GM19043 (cell line): ENCODE results near the gene GBGT1.
"Not testable (repeated sequence)": the region's sequence is repeated elsewhere in the genome, so short reads cannot be mapped to it uniquely, and the experiment has no call there.

Source experiments
- ATAC-seq: cut with Tn5 transposase; IDR thresholded peaks from one replicate; pipeline ENCODE4 v1.9.1; 2021; ENCODE audit warnings: low read depth; ENCODE audit not compliant: unreplicated experiment

GBGT1 gene

DNA sequence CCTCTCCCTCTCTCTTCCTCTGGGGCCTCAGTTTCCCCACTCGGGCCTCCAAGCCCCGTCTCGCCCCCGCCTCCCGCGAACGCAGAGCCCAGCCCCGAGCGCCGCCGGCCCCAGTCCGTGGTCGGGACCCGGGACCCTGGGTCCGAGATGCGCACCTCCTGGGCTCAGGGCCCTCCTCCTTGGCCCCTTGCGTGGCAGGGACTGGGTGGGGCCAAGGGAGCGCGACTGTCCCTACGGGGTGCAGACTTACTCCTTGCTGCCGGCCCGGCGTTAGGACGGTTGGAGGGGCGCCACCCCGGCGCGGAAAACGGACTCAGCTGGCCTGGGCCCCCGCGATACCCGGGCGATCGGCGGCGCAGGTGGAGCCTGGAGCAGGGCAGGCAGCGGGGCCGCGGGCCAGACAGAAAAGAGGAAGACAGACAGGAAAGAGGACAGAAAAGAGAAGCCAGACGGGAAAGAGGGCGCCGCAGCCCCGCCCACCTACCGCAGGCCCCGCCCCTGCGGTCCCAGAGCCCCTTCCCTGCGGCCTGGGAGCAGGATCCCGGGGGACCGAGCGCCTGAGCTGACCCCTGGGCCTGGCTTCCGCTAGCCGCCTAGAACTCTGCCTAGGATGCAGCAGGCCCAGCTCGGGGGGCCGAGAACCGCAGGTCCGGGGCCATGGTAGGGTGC lies at the start of gene GBGT1:
TSS of gene GBGT1 (minus strand) at position 411 of the 669 bp plus-strand sequence. CDS start 1,502 bp downstream, outside the sequence.
- no peak for ATAC-seq

DNA sequence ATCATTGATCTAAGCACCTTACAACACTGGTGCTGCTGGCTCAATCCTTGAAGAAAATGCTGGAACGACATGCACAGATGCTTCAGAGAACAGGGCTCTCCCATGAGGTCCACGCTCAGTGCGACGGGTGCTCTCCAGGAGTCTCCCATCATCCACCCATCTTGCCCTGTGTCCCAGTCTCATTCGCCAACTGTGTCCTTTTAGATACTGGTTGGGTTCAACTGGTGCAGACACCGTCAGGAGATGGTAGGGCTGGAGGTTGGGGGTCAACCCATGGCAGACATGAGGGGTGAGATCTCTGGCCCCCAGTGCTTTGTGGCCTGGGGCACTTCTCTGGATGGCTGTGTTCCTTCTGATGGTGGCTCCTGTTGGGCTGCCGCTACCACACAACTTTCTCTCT lies 46.9 kb upstream of the GBGT1 start:
- ATAC-seq, result no peak

DNA sequence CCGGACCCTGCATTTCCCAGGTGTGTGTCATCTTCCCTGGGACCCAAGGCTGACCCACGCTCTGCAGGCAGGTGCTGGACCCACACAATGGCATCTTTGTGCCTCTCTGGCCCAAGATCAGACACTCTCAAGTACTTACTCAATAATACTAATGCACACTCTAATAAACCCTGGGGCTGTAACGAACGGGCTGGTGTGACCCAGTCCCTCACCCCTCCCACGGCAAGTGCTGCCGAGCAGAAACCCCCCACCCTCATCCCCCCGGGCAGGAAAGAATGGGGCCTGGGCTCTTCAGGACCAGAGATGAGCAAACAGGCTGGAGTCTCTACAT lies 46.5 kb upstream of the GBGT1 start:
- ATAC-seq, result no peak

- ATAC-seq, result not testable (repeated sequence)
Measured at GRCh38 chr9:133209327-133210201, 45.9 kb upstream of the GBGT1 start.

DNA sequence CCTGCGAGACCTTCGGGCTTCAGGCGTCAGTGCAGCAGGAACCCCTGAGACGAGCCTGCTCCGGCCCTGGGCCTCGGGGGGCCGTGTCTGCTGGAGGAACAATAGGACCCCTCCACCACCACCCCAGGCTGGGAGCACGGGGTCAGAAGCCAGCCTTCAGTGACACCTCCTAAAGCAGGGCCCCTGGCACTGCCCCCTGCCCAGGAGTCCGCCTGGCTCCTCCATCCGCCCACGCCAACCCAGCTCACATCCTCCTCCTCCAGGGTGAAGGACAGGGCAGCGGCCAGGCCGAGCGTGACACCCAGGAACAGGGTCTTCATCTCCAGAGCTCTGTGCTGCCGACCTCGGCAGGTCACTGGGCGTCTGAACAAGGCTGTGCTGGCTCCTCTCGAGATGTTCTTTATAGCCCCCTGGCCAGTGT lies 45.2 kb upstream of the GBGT1 start, which contains the start of gene OBP2B:
TSS of gene OBP2B (minus strand) at position 371 of the 421 bp plus-strand sequence. CDS start at position 320, 51 bp downstream.
- ATAC-seq, result not testable (repeated sequence)

DNA sequence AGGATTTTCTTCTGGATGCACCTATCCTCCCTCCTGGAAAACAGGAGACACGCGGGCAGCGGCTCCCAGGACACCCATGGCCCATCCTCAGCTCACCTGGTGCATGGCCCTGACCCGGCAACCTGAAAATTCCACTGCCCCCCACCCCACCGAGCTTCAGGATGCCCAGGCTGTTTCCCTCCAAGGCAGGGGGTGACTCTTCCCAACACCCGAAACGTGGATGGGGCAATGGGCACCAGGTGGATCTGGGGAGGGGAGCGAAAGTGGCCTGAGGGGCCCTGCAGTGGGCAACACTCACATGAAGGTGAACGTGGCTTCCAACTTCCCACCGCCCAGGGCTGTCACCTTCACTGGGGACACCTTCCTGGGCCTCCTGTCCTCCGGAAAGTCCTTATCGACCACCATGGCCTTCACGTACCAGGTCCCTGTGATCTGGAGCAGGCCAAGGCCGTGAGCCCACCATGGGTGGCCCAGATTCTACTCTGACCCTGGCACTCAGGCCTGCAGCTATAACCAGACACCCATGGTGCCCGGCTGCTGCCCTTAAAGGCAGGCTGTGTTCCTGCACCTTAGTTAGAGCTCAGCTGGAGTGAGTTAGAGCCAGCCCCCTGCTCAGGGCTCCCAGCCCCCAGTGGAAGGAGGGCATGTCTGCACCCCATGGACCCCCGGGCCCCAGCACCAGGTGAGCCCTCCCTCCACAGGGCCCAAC lies 44.6 kb upstream of the GBGT1 start:
- not testable (repeated sequence) for ATAC-seq

DNA sequence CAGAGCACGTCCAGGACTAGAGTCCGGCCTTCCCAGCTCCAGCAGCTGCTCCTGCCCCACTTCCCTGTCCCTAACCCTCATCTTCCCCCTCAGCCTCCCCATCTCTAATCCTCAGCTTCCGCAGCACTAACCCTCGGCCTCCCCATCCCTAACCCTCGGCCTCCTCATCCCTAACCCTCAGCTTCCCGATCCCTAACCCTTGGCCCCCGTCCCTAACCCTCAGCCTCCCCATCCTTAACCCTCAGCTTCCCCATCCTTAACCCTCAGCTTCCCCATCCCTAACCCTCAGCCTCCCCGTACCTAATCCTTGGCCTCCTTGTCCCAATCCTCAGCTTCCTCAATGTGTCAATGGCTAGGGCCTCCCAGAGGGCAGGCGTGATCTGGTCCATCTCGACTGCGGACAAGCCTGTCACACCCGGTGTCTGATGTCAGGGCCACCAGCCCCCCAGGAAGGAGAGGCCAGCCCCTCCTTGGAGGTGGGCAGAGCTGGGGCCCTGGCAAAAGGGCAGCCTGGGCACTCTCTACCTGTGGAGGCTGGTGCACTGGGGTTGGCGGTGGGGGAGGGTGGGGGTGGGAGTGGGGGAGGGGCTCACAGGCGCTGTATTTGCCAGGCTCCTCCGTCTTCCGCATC lies 43.9 kb upstream of the GBGT1 start:
- ATAC-seq, result no peak

GRCh38 chr9:133207021-133207531 lies 43.4 kb upstream of the GBGT1 start:
- ATAC-seq, result no peak

DNA sequence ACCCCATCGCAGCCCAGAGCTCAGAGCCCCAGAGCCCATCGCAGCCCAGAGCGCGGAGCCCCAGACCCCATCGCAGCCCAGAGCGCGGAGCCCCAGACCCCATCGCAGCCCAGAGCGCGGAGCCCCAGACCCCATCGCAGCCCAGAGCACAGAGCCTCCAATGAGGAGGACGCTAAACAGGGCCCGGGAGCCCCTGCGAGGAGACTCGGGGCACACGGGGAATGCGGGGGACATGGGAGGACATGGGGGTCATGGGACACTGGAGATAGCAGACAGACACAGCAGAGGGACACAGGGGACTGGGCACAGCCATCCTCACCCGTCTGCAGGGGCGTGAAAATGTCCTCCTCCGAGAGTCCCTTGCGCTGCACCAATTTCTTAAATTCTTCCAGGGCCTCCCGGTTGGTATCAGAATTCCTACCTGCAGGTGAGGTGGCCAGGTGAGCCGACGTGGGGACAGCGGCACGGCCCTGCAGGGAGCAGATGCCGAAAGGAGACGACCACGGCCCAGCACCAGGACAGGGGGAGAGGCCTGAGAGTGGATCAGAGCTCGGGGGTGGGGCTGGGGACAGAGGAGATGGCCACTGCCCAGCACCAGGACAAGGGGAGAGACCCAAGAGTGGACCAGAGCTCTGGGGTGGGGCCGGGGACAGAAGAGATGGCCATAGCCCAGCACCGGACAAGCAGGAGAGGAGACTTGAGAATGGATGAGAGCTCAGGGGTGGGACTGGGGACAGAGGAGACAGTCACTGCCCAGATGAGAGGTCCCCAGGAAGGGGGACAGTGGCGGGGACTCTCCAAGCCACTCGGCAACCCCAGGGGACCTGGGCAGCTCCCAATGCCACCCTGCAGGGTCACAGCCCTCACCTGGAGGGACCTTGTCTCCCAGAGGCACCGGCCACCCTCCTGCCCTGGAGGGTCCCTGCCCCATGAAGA lies 42.5 kb upstream of the GBGT1 start:
- no peak for ATAC-seq

DNA sequence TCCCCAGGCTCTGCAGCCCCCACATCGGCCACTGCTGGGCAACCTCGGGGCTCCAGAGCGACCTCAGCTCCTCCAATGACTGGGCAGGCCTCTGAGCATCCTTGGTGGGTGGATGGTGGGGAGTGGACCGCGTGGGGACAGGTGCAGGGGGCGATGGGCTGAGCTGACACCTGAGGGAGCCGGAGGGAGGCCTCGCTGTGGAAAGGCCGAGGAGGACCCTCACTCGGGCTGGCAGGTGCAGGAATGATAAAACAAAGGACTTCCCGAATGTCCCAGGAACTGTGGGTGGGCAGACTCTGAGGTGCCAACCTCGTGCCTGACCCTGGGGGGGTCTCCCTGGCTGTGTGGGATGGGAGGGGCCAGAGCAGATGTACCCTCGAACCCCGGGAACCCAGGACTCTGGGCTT lies 41.8 kb upstream of the GBGT1 start:
- not testable (repeated sequence) for ATAC-seq

- no peak for ATAC-seq
Measured at GRCh38 chr9:133204993-133205336, 41.3 kb upstream of the GBGT1 start.

DNA sequence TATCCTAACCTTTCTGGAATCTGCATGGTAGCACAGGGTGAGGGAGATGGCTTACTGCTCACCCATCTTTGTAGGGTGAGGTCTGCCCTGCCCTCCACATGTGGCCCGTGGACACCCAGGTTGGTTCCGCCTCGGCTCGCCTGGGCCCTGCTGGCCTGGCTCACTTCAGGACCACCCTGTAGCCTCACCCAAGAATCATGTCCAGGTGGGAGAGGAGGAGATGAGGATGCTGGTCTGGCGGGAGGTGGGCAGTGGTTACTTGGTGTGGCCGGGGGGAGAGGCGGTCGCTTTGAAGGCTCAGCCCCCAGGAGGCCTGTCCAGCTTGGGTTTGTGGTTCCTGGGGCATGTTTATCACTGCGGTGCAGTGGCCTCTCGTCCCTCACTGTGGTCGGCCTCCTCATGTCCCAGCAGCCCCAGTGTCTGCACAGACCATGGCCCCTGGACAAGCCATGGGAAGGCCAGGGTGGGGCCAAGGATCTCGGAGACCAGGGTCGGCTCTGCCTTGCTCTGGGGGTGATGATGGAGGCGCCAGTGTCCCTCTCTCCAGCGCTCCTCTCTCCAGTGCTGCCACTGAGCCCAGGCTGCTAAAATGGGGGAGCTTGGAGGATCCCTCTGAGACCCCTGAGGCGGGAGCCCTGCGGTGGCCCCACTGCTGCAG lies 40.8 kb upstream of the GBGT1 start:
- no peak for ATAC-seq

GRCh38 chr9:133203506-133204075 lies 39.9 kb upstream of the GBGT1 start:
- no peak for ATAC-seq

- ATAC-seq, result no peak
Measured at GRCh38 chr9:133202688-133203453, 39.2 kb upstream of the GBGT1 start.

- no peak for ATAC-seq
Measured at GRCh38 chr9:133202145-133202513, 38.4 kb upstream of the GBGT1 start.

GRCh38 chr9:133201424-133202144 lies 37.9 kb upstream of the GBGT1 start:
- ATAC-seq, result no peak

GRCh38 chr9:133200631-133201030 lies 36.9 kb upstream of the GBGT1 start:
- no peak for ATAC-seq
